ENCODE measurements around the gene TPCN2.

- TF ChIP-seq CTCF (IDR thresholded peaks at IDR 0.05 in 4 of 5, conservative IDR thresholded peaks at IDR 0.05 in 1 of 5) (no peak), POLR2A (IDR thresholded peaks at IDR 0.05) (no peak)
Observed at GRCh38 chr11:69027704-69028372, 20.9 kb upstream of the TPCN2 start.

Data from gastrocnemius medialis (tissue), 4 donors.